Astrocyte of the cerebellum (primary cell): ENCODE measurements around the gene STOML3.
"Not testable (repeated sequence)": the region's sequence is repeated elsewhere in the genome, so short reads cannot be mapped to it uniquely, and the experiment has no call there.

Source experiments
- DNase-seq: peaks from one replicate; pipeline ENCODE4 v3.0.0-alpha.2; 2011; ENCODE audit warnings: low read depth
- H3K4me3 ChIP-seq: 2 replicates; pipeline ENCODE4 v1.5.1; 2011; ENCODE audit warnings: mild to moderate bottlenecking, low read depth, low read length, moderate library complexity
- CTCF ChIP-seq: IDR thresholded peaks from 2 replicates; pipeline ENCODE4 v1.5.1; 2012; ENCODE audit warnings: low read length, low read depth, moderate library complexity, mild to moderate bottlenecking; ENCODE audit errors: missing control alignments
- in situ Hi-C: cut with HindIII; loops from 2 replicates; pipeline ENCODE4 v1.10.0; 2017; ENCODE audit warnings: low sequenced_read_pairs

Gene STOML3

GRCh38 chr13:39023316-39023715 is 32.7 kb upstream of the STOML3 start:
- DNase-seq, result no peak
- in situ Hi-C loops, result no loop called here
- no peak overlapping the region for H3K4me3 ChIP-seq
- no peak for TF ChIP-seq CTCF

DNA sequence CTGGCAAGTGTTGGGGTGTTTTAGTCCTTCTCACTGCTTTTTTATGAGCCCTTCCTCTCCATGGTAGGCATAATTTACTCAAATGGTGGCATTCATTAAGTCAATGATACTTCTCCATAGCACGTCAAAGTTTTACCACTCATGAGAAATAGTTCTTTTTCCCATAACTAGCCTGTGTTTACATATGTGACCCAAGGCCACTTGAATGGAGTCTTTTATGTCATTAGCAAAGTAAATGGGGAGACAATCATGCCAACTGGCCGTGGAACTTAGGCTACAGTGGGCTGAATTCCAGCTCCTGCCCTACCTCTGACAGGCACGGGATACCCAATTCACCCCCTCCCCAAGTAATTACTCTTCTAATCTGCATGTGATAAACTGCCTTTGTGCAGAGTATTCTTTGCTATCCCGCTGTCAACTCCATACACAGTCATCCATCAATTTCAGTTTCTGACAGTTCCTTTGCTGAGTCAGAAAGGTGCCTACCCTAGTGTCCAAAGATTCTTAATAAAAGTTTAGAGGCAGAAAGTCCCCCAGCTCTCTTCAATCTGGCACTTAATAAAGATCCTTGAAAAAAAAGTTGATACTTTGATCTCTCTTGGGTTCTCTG is 30.3 kb upstream of the STOML3 start:
- in situ Hi-C loops, result no loop called here
- TF ChIP-seq CTCF, result no peak
- no peak for DNase-seq
- no peak overlapping the region for H3K4me3 ChIP-seq

DNA sequence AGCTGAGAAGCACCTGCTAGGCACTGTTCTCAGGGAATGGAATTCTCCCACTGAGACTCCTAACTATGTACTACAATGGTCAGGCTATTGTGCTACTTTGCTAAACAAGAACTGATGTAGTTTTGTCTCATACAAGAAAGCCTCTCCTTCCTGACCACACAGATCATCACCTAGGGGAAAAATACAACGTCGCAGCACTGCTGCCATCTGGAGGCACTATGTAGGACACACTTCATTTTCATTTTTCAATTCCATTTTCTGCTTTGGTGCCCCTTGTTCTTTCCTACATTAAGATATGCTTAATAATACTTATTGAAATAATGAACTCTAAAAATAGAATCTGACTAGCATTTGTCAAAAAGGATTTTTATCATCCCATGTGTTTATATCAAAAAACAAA is 26.2 kb upstream of the STOML3 start:
- DNase-seq, result no peak
- in situ Hi-C loops, result no loop called here
- H3K4me3 ChIP-seq, result no peak overlapping the region
- peak; percentile 62 for TF ChIP-seq CTCF

DNA sequence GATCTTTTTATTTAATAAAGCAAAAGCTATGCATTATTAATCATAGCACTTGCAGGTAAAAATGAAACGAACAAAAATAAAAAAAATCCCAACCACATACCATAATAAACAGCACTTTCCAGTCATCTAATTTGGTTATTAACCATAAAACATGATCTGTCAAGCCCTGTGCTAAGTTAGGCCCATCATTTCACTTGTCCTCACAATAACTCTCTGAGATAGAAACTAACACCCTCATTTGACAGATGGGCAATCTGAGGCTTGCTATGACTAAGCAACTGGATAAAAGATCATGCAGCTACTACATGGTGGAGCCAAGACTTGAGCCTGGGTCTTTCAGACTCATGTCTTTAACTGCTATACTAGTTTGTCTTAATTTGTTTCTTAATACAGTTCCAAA is 25.5 kb upstream of the STOML3 start:
- no peak overlapping the region for H3K4me3 ChIP-seq
- no peak for TF ChIP-seq CTCF
- DNase-seq, result no peak
- in situ Hi-C loops, result no loop called here

DNA sequence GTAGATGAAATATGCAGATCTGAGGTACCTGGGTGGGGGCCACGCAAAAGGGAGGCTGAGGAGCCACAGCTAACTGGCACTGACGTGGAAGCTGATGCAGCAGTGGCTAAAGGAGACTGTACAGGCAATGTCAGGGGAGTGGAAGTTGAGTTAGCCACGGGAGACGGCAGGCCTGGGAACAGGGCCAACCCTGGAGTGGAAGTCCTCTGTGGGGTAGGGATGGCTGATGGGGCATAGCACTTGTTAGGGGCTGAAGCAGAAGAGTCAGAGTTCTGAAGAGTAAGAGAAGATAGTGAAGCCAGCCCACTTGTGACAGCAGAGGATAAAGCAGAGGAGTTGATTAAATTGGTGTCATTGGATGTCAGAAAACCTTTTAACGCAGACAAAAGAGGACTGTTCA is 22.8 kb upstream of the STOML3 start:
- TF ChIP-seq CTCF, result no peak
- H3K4me3 ChIP-seq, result no peak overlapping the region
- in situ Hi-C loops, result no loop called here
- DNase-seq, result no peak

- in situ Hi-C loops, result no loop called here
- no peak for DNase-seq
- peak; percentile 9 for TF ChIP-seq CTCF
- H3K4me3 ChIP-seq, result no peak overlapping the region
Measured at GRCh38 chr13:39012608-39013007, 22.0 kb upstream of the STOML3 start.

- DNase-seq, in situ Hi-C loops, H3K4me3 ChIP-seq: not testable (repeated sequence)
Measured at GRCh38 chr13:39006371-39007111, 15.9 kb upstream of the STOML3 start.
